Measurements from ENCODE around the gene PSMA6.
"Not testable (repeated sequence)": the region's sequence is repeated elsewhere in the genome, so short reads cannot be mapped to it uniquely, and the experiment has no call there.

PSMA6 gene

GRCh38 chr14:35245051-35245450 lies 47.1 kb upstream of the PSMA6 start:
- Histone ChIP-seq H3K27me3 (ENCODE audit: control insufficient read depth, insufficient read depth, low read length) (no peaks in the 10 kb centered on the region), H3K4me3 (ENCODE audit: low read depth, low read length) (no peak overlapping the region), H3K9ac (no peak overlapping the region), H3K27ac (no peak overlapping the region), H3K4me1 (no peaks in the 10 kb centered on the region), H3K79me2 (peaks cover 3% of the 10 kb centered on the region), H3K36me3 (ENCODE audit: control insufficient read depth, insufficient read depth, low read length) (no peaks in the 10 kb centered on the region), H2AFZ (no peak overlapping the region), H3K9me3 (ENCODE audit: control insufficient read depth, low read length) (no peaks in the 10 kb centered on the region), H3K4me2 (ENCODE audit: low read length) (no peak overlapping the region)
- TF ChIP-seq CTCF (IDR thresholded peaks at IDR 0.05) = no peak

DNA sequence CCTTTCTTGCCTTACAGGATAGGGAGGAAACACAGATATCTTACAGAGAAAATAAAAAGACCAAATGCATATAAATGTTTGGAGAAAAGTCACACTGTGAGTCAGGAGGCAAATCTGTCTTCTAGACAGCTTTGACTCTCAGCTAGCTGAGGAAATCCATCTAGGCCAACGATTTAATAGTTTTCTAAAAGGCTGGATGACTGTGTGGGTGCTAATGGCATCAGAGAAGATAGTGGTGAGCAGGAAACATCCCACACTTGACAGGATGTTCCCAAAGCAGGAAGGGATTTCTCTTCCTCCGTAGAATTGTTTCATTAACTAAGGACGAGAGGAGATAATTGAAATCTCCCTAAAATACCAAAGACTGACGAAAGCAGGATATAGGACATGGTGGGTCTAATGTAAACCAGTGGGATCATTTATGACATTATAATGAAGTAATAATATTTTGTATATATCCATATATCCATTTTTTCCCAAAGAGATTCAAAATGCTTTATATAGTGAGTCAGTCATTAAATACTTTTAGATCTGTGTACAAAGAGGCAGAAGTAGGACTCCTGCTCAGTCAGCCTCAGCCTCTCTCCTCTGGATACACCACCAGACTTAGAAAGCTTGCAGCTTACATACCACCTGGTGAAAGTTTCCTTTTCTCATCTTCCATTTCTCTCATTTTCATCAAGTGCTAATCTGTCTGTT lies 44.3 kb upstream of the PSMA6 start:
- no peaks in the 10 kb centered on the region for H3K36me3 ChIP-seq (ENCODE audit: control insufficient read depth, insufficient read depth, low read length)
- no peaks in the 10 kb centered on the region for H3K4me1 ChIP-seq
- no peak for TF ChIP-seq CTCF (IDR thresholded peaks at IDR 0.05)
- H3K4me3 ChIP-seq (ENCODE audit: low read depth, low read length) = no peak overlapping the region
- H3K9me3 ChIP-seq (ENCODE audit: control insufficient read depth, low read length) = no peaks in the 10 kb centered on the region
- no peaks in the 10 kb centered on the region for H3K79me2 ChIP-seq
- no peaks in the 10 kb centered on the region for H3K27me3 ChIP-seq (ENCODE audit: control insufficient read depth, insufficient read depth, low read length)
- no peak overlapping the region for H3K4me2 ChIP-seq (ENCODE audit: low read length)
- no peak overlapping the region for H3K9ac ChIP-seq
- H3K27ac ChIP-seq = no peak overlapping the region
- no peak overlapping the region for H2AFZ ChIP-seq

GRCh38 chr14:35248476-35248788 lies 43.8 kb upstream of the PSMA6 start:
- Histone ChIP-seq H3K9me3 (ENCODE audit: control insufficient read depth, low read length) (no peaks in the 10 kb centered on the region), H3K36me3 (ENCODE audit: control insufficient read depth, insufficient read depth, low read length) (no peaks in the 10 kb centered on the region), H3K9ac (no peak overlapping the region), H3K4me3 (ENCODE audit: low read depth, low read length) (no peak overlapping the region), H2AFZ (no peak overlapping the region), H3K4me1 (no peaks in the 10 kb centered on the region), H3K79me2 (no peaks in the 10 kb centered on the region), H3K4me2 (ENCODE audit: low read length) (no peak overlapping the region), H3K27ac (no peak overlapping the region), H3K27me3 (ENCODE audit: control insufficient read depth, insufficient read depth, low read length) (no peaks in the 10 kb centered on the region)
- no peak for TF ChIP-seq CTCF (IDR thresholded peaks at IDR 0.05)

DNA sequence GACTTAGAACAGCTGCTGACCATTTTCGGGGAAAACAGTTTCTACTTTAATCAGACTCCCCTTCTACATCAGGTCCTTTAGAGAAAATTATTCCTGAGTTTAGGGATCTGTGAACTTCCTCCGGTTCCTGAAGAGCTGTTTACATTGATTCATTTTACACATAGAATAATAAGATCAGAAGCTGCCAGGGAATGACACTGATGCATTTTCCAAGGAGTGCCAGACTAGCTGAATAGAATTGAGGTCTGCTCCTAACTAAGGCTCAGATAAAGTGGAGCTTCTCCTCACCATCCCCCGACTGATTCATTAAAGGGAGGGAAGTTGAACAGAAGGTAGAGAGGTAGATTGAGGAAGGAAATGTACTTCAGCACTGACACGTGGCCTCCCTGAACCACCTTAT lies 41.9 kb upstream of the PSMA6 start:
- Histone ChIP-seq H3K27me3 (ENCODE audit: control insufficient read depth, insufficient read depth, low read length) (no peaks in the 10 kb centered on the region), H3K9me3 (ENCODE audit: control insufficient read depth, low read length) (no peaks in the 10 kb centered on the region), H3K9ac (no peak overlapping the region), H3K4me3 (ENCODE audit: low read depth, low read length) (no peak overlapping the region), H3K27ac (no peak overlapping the region), H2AFZ (no peak overlapping the region), H3K4me2 (ENCODE audit: low read length) (no peak overlapping the region), H3K4me1 (no peaks in the 10 kb centered on the region), H3K79me2 (no peaks in the 10 kb centered on the region), H3K36me3 (ENCODE audit: control insufficient read depth, insufficient read depth, low read length) (no peaks in the 10 kb centered on the region)
- TF ChIP-seq CTCF (IDR thresholded peaks at IDR 0.05) = no peak

GRCh38 chr14:35252451-35252868 lies 39.7 kb upstream of the PSMA6 start:
- no peak overlapping the region for H3K9ac ChIP-seq
- no peaks in the 10 kb centered on the region for H3K4me1 ChIP-seq
- H3K9me3 ChIP-seq (ENCODE audit: control insufficient read depth, low read length) = no peaks in the 10 kb centered on the region
- no peaks in the 10 kb centered on the region for H3K27me3 ChIP-seq (ENCODE audit: control insufficient read depth, insufficient read depth, low read length)
- H3K27ac ChIP-seq = no peak overlapping the region
- H2AFZ ChIP-seq = no peak overlapping the region
- no peak overlapping the region for H3K4me2 ChIP-seq (ENCODE audit: low read length)
- no peaks in the 10 kb centered on the region for H3K79me2 ChIP-seq
- no peak overlapping the region for H3K4me3 ChIP-seq (ENCODE audit: low read depth, low read length)
- TF ChIP-seq CTCF (IDR thresholded peaks at IDR 0.05) = no peak
- H3K36me3 ChIP-seq (ENCODE audit: control insufficient read depth, insufficient read depth, low read length) = no peaks in the 10 kb centered on the region

- not testable (repeated sequence) for H3K4me3 ChIP-seq (ENCODE audit: low read depth, low read length)
These were observed 39.1 kb upstream of the PSMA6 start for GRCh38 chr14:35253056-35253455.

DNA sequence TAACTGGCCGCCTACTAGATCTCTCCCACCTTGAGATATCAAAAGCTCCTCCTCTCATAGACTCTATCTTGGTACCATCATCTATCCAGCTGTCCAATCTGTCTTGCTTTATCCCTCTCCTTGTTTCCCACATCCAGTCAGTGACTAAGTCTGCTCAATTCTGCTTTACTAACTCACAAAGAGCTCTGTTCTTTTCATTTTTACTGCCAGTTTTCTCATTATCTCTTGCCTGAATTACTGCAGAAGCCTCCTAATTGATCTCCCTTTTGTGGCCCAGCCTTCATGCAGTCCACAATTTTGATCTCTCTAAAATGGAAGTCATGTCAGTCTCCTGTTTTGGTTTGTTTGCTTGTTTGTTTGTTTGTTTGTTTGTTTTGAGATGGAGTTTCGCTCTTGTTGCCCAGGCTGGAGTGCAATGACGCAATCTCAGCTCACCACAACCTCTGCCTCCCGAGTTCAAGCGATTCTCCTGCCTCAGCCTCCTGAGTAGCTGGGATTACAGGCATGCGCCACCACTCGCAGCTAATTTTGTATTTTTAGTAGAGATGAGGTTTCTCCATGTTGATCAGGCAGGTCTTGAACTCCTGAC lies 38.1 kb upstream of the PSMA6 start:
- not testable (repeated sequence) for H3K4me3 ChIP-seq (ENCODE audit: low read depth, low read length); H2AFZ ChIP-seq; H3K27ac ChIP-seq; H3K4me2 ChIP-seq (ENCODE audit: low read length); H3K79me2 ChIP-seq; H3K27me3 ChIP-seq (ENCODE audit: control insufficient read depth, insufficient read depth, low read length); H3K9ac ChIP-seq; H3K9me3 ChIP-seq (ENCODE audit: control insufficient read depth, low read length); H3K36me3 ChIP-seq (ENCODE audit: control insufficient read depth, insufficient read depth, low read length); H3K4me1 ChIP-seq

More at GRCh38 chr14:35253056-35253455, 39.1 kb upstream of the PSMA6 start:
- H3K4me1 ChIP-seq; H3K9ac ChIP-seq; H3K36me3 ChIP-seq (ENCODE audit: control insufficient read depth, insufficient read depth, low read length); H3K27ac ChIP-seq; H2AFZ ChIP-seq; H3K79me2 ChIP-seq; H3K27me3 ChIP-seq (ENCODE audit: control insufficient read depth, insufficient read depth, low read length); H3K4me2 ChIP-seq (ENCODE audit: low read length); H3K9me3 ChIP-seq (ENCODE audit: control insufficient read depth, low read length): not testable (repeated sequence)
